ENCODE results near the gene FAM184A. TPM values are rescaled to one million over a fixed set of nuclear protein-coding genes. Genes with fewer than 3 reads are reported as not detected.
"Not testable (repeated sequence)": the region's sequence is repeated elsewhere in the genome, so short reads cannot be mapped to it uniquely, and the experiment has no call there.

FAM184A gene
- total and polyA plus RNA-seq, 2 donors, result 1.4 to 3.3 TPM

DNA sequence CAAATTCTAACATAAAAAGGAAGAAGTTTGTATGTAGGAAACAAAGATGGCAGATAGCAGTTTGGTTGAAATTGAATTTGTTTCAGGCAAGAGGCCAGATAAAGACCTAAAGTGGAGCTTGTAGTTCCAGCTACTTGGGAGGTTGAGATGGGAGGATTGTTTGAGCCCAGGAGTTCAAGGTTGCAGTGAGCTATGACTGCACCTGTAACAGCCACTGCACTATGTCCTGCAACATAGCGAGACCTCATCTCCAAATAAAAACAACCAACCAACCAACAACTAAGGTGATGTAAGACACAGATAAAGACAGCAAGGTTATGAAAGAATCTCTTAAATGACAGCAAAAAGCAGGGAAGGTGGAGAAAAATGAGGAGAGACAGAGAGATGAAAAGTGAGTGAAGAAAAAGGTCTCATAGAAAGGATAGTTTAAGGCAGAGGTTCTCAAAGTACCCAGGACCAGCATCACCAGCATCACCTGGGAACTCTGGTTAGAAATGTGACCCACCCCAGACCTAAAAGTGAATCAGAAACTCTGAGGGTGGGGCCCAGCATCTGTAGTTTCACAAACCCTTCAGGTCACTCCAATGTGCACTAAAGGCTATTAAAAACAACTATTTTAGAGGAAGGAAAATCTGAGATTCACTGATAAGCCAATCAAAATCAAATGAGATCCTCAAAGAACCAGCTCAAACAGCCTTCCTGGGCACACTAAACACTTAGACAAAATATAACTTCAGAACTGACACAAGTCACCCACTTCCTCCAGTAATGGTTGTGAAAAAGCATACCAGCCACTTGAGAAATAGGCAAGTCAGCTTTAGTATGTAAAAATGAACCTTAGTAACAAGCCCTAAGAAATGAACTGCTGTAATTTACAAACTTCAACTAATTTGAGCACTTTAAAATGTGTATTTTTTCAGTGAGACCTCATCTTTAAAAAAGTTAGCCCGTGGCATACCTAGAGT, 57.6 kb downstream of the FAM184A start:
- Histone ChIP-seq H3K9me3 (ENCODE audit: control insufficient read depth in 2 of 2, insufficient read depth in 1 of 2, low read length in 1 of 2) (no peaks in the 10 kb centered on the region), H3K4me3 (ENCODE audit: low read length in 2 of 2) (no peak overlapping the region), H3K4me1 (ENCODE audit: control insufficient read depth in 2 of 2, insufficient read depth in 2 of 2, low read length in 2 of 2) (no peaks in the 10 kb centered on the region), H3K36me3 (ENCODE audit: control insufficient read depth in 2 of 2, insufficient read depth in 2 of 2, low read length in 1 of 2) (no peaks in the 10 kb centered on the region), H3K27ac (ENCODE audit: low read depth in 1 of 2, low read length in 1 of 2) (no peak overlapping the region), H3K27me3 (ENCODE audit: control insufficient read depth in 2 of 2, insufficient read depth in 1 of 2, low read length in 1 of 2) (no peaks in the 10 kb centered on the region)
- peak in 1 of 9 donors; percentile 21 for DNase-seq (ENCODE audit: low read depth in 6 of 9, low spot score in 9 of 9)
- 98% methylated on average over 2 of the region's 2 CpGs for WGBS

DNA sequence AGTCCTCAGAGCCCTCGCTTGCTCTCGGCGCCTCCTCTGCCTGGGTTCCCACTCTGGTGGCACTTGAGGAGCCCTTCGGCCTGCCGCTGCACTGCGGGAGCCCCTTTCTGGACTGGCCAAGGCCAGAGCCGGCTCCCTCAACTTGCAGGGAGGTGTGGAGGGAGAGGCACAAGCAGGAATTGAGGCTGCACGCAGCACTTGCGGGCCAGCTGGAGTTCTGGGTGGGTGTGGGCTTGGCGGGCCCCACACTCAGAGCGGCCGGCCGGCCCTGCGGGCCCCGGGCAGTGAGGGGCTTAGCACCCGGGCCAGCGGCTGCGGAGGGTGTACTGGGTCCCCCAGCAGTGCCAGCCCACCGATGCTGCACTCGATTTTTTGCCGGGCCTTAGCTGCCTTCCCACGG, 63.3 kb downstream of the FAM184A start:
- H3K9me3 ChIP-seq (ENCODE audit: control insufficient read depth in 2 of 2, insufficient read depth in 1 of 2, low read length in 1 of 2); H3K36me3 ChIP-seq (ENCODE audit: control insufficient read depth in 2 of 2, insufficient read depth in 2 of 2, low read length in 1 of 2); H3K4me1 ChIP-seq (ENCODE audit: control insufficient read depth in 2 of 2, insufficient read depth in 2 of 2, low read length in 2 of 2); DNase-seq (ENCODE audit: low read depth in 6 of 9, low spot score in 9 of 9); H3K4me3 ChIP-seq (ENCODE audit: low read length in 2 of 2); H3K27me3 ChIP-seq (ENCODE audit: control insufficient read depth in 2 of 2, insufficient read depth in 1 of 2, low read length in 1 of 2); H3K27ac ChIP-seq (ENCODE audit: low read depth in 1 of 2, low read length in 1 of 2): not testable (repeated sequence)
- WGBS, result 97% methylated on average over 22 of the region's 22 CpGs

DNA sequence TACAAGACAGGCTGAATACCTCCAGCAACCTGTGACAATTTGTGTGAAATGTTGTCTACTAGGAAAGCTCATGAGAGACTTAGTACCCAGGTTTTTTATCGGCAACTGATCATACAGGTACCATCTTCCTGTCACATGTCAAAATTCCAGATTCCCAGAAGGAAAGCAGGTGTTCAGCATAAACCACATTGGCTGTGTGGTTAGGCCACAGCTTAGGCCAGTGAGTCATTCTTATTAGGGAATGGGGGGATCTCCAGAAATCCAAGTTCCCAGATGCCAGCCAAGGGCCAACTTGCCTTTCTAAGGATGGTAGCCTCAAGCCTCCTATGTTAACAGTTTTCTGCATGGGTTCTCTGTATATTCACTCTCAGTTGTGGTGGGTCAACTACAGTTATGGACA, 65.9 kb downstream of the FAM184A start:
- no peaks in the 10 kb centered on the region for H3K9me3 ChIP-seq (ENCODE audit: control insufficient read depth in 2 of 2, insufficient read depth in 1 of 2, low read length in 1 of 2)
- H3K27ac ChIP-seq (ENCODE audit: low read depth in 1 of 2, low read length in 1 of 2), result no peak overlapping the region
- H3K4me1 ChIP-seq (ENCODE audit: control insufficient read depth in 2 of 2, insufficient read depth in 2 of 2, low read length in 2 of 2), result no peaks in the 10 kb centered on the region
- H3K4me3 ChIP-seq (ENCODE audit: low read length in 2 of 2), result no peak overlapping the region
- WGBS, result 97% methylated on average over 1 of the region's 1 CpG
- DNase-seq (ENCODE audit: low read depth in 6 of 9, low spot score in 9 of 9), result no peak
- H3K27me3 ChIP-seq (ENCODE audit: control insufficient read depth in 2 of 2, insufficient read depth in 1 of 2, low read length in 1 of 2), result no peaks in the 10 kb centered on the region
- no peaks in the 10 kb centered on the region for H3K36me3 ChIP-seq (ENCODE audit: control insufficient read depth in 2 of 2, insufficient read depth in 2 of 2, low read length in 1 of 2)

DNA sequence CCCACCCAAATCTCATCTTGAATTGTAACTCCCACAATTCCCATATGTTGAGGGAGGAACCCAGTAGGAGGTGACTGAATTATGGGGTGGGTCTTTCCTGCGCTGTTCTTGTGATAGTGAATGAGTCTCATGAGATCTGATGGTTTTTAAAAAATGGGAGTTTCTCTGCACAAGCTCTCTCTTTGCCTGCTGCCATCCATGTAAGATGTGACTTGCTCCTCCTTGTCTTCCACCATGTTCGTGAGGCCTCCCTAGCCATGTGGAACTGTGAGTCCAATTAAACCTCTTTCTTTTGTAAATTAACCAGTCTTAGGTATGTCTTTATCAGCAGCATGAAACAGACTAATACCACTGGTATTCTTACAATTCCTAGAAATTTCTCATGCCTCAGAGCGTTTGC, 69.2 kb downstream of the FAM184A start:
- H3K27me3 ChIP-seq (ENCODE audit: control insufficient read depth in 2 of 2, insufficient read depth in 1 of 2, low read length in 1 of 2); H3K4me3 ChIP-seq (ENCODE audit: low read length in 2 of 2); H3K36me3 ChIP-seq (ENCODE audit: control insufficient read depth in 2 of 2, insufficient read depth in 2 of 2, low read length in 1 of 2); H3K27ac ChIP-seq (ENCODE audit: low read depth in 1 of 2, low read length in 1 of 2); H3K4me1 ChIP-seq (ENCODE audit: control insufficient read depth in 2 of 2, insufficient read depth in 2 of 2, low read length in 2 of 2); DNase-seq (ENCODE audit: low read depth in 6 of 9, low spot score in 9 of 9); H3K9me3 ChIP-seq (ENCODE audit: control insufficient read depth in 2 of 2, insufficient read depth in 1 of 2, low read length in 1 of 2): not testable (repeated sequence)
- WGBS, result 97% methylated on average over 3 of the region's 3 CpGs

DNA sequence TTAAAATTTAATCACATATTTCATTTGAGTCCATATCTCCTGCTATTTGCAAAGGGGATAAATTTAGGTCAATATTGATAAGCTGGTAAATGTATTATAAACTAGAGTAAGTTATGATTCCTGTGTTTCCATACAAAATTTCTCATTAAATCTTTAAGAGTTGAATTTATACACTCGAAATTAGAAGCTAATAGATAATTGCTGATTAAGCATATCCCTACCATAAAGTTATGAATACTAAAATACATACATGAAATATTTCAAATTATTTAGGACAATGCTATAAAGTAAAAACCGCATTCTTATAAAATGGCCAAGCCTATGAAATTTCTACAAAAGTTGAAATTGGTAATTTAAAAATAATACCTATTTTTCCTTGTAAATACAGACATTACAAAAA, 71.5 kb downstream of the FAM184A start:
- Histone ChIP-seq H3K36me3 (ENCODE audit: control insufficient read depth in 2 of 2, insufficient read depth in 2 of 2, low read length in 1 of 2) (no peaks in the 10 kb centered on the region), H3K4me3 (ENCODE audit: low read length in 2 of 2) (no peak overlapping the region), H3K27ac (ENCODE audit: low read depth in 1 of 2, low read length in 1 of 2) (no peak overlapping the region), H3K27me3 (ENCODE audit: control insufficient read depth in 2 of 2, insufficient read depth in 1 of 2, low read length in 1 of 2) (no peaks in the 10 kb centered on the region), H3K4me1 (ENCODE audit: control insufficient read depth in 2 of 2, insufficient read depth in 2 of 2, low read length in 2 of 2) (no peaks in the 10 kb centered on the region), H3K9me3 (ENCODE audit: control insufficient read depth in 2 of 2, insufficient read depth in 1 of 2, low read length in 1 of 2) (no peaks in the 10 kb centered on the region)
- no peak for DNase-seq (ENCODE audit: low read depth in 6 of 9, low spot score in 9 of 9)
- 94% methylated on average over 2 of the region's 2 CpGs for WGBS

DNA sequence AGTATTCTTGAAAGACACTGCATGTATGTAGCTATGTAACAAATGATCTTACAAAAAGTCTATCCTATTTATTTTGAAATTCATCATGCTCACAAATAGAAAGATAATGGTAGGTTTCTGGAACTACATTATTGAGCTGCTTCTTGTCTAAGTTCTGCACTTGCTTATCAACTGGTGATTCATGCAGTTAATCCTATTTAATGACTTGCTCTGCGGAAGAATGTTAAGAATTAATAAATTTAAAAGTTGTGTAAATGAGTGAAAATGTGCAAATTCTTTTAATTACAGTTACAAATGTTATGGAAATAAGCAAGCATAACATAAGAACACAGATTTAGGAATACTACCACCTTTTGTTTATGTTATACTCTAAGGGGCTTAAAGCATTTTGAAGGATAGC, 76.4 kb downstream of the FAM184A start:
- H3K27me3 ChIP-seq (ENCODE audit: control insufficient read depth in 2 of 2, insufficient read depth in 1 of 2, low read length in 1 of 2), result no peaks in the 10 kb centered on the region
- WGBS, result 97% methylated on average over 1 of the region's 1 CpG
- no peak overlapping the region for H3K4me3 ChIP-seq (ENCODE audit: low read length in 2 of 2)
- DNase-seq (ENCODE audit: low read depth in 6 of 9, low spot score in 9 of 9), result no peak
- H3K27ac ChIP-seq (ENCODE audit: low read depth in 1 of 2, low read length in 1 of 2), result no peak overlapping the region
- no peaks in the 10 kb centered on the region for H3K36me3 ChIP-seq (ENCODE audit: control insufficient read depth in 2 of 2, insufficient read depth in 2 of 2, low read length in 1 of 2)
- no peaks in the 10 kb centered on the region for H3K4me1 ChIP-seq (ENCODE audit: control insufficient read depth in 2 of 2, insufficient read depth in 2 of 2, low read length in 2 of 2)
- H3K9me3 ChIP-seq (ENCODE audit: control insufficient read depth in 2 of 2, insufficient read depth in 1 of 2, low read length in 1 of 2), result no peaks in the 10 kb centered on the region

DNA sequence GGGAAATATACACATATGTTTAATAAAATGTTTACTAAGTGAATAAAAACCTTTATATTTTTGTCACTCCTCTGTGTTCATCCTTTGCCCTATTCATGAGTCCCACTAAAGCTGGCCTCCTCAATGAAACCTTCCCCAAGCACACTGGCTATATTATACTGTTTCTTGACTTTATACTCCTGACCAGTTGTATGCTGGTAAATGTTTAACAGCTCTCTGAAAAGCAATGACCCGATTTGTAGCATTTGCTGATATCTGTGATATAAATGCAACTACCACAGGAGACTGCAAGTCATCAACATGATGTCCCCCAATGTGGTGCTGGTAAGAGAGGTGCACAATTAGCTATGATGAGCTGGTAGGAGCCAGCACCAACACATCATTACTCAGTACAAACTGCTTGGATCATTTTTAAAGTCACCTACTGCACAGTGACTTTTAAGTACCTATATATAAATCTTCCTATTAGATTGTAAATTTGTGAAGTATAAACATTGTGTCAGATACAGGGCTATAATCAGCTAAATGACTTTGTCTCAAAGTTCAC, 78.9 kb downstream of the FAM184A start:
- 97% methylated on average over 1 of the region's 1 CpG for WGBS
- Histone ChIP-seq H3K4me3 (ENCODE audit: low read length in 2 of 2) (no peak overlapping the region), H3K27me3 (ENCODE audit: control insufficient read depth in 2 of 2, insufficient read depth in 1 of 2, low read length in 1 of 2) (no peaks in the 10 kb centered on the region), H3K4me1 (ENCODE audit: control insufficient read depth in 2 of 2, insufficient read depth in 2 of 2, low read length in 2 of 2) (no peaks in the 10 kb centered on the region), H3K9me3 (ENCODE audit: control insufficient read depth in 2 of 2, insufficient read depth in 1 of 2, low read length in 1 of 2) (no peaks in the 10 kb centered on the region), H3K36me3 (ENCODE audit: control insufficient read depth in 2 of 2, insufficient read depth in 2 of 2, low read length in 1 of 2) (no peaks in the 10 kb centered on the region), H3K27ac (ENCODE audit: low read depth in 1 of 2, low read length in 1 of 2) (no peak overlapping the region)
- no peak for DNase-seq (ENCODE audit: low read depth in 6 of 9, low spot score in 9 of 9)

DNA sequence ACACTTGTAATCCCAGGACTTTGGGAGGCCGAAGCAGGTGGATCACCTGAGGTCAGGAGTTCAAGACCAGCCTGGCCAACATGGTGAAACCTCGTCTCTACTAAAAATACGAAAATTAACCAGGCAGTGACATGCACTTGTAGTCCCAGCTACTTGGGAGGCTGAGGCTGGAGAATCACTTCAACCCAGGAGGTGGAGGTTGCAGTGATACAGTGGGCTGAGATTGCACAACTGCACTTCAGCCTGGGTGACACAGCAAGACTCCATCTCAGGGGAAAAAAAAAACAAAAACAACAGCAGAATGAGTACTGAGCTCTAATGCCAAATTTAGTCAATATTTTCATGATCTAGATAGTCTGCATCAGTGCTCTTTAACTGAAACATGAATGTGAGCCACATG, 81.0 kb downstream of the FAM184A start:
- H3K9me3 ChIP-seq (ENCODE audit: control insufficient read depth in 2 of 2, insufficient read depth in 1 of 2, low read length in 1 of 2); H3K27ac ChIP-seq (ENCODE audit: low read depth in 1 of 2, low read length in 1 of 2); H3K36me3 ChIP-seq (ENCODE audit: control insufficient read depth in 2 of 2, insufficient read depth in 2 of 2, low read length in 1 of 2); DNase-seq (ENCODE audit: low read depth in 6 of 9, low spot score in 9 of 9); H3K4me3 ChIP-seq (ENCODE audit: low read length in 2 of 2); H3K4me1 ChIP-seq (ENCODE audit: control insufficient read depth in 2 of 2, insufficient read depth in 2 of 2, low read length in 2 of 2); H3K27me3 ChIP-seq (ENCODE audit: control insufficient read depth in 2 of 2, insufficient read depth in 1 of 2, low read length in 1 of 2): not testable (repeated sequence)
- WGBS, result 99% methylated on average over 3 of the region's 3 CpGs

DNA sequence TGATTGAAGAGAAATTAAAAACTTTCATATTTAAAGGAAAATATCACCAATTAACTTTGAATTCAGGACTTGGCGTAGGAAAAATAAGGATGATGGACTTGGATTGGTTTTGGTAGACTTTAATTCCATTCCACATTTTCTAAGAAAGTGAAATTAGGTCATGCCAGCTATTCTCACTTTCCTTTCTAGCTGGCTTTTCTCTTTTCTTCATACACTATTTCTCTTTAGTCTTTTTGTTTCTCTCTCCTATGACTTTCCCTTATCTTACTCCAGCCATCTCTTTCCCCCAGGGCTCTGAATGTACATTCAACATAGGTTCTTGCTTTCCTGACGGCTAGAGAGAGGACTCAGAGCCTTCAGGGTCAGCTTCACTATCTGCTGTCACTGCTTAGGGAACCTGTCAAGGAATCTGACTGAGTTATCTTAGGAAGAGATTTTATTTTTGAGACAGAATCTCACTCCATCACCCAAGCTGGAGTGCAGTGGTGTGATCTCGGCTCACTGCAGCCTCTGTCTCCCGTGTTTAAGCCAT, 82.1 kb downstream of the FAM184A start:
- no peak for DNase-seq (ENCODE audit: low read depth in 6 of 9, low spot score in 9 of 9)
- Histone ChIP-seq H3K4me3 (ENCODE audit: low read length in 2 of 2) (no peak overlapping the region), H3K27ac (ENCODE audit: low read depth in 1 of 2, low read length in 1 of 2) (no peak overlapping the region), H3K9me3 (ENCODE audit: control insufficient read depth in 2 of 2, insufficient read depth in 1 of 2, low read length in 1 of 2) (no peaks in the 10 kb centered on the region), H3K4me1 (ENCODE audit: control insufficient read depth in 2 of 2, insufficient read depth in 2 of 2, low read length in 2 of 2) (no peaks in the 10 kb centered on the region), H3K27me3 (ENCODE audit: control insufficient read depth in 2 of 2, insufficient read depth in 1 of 2, low read length in 1 of 2) (no peaks in the 10 kb centered on the region), H3K36me3 (ENCODE audit: control insufficient read depth in 2 of 2, insufficient read depth in 2 of 2, low read length in 1 of 2) (no peaks in the 10 kb centered on the region)
- WGBS, result 98% methylated on average over 4 of the region's 4 CpGs
